ENCODE measurements around the gene CAPN11.
"Not testable (repeated sequence)": the region's sequence is repeated elsewhere in the genome, so short reads cannot be mapped to it uniquely, and the experiment has no call there.

Gene CAPN11

DNA sequence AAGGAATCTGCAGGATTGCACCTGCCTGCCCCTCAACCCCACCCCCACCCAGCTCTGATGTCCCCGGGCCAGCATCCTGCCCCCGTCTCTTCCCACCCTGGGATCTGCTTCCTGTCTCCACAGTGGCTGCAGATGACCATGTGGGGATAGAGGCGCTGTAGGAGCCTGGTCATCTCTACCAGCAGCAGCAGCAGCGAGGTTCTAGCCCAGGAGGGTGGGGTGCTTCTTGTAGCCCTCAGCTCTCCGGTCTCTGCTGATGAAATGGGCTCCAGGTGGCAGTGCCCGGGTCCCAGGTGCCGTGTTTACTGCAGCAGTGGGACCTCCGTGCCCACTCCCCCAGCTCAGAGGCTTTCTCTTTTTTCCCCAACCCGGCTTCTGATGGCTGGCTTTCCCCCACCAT is 25.2 kb downstream of the CAPN11 start:
- DNase-seq = no peak

DNA sequence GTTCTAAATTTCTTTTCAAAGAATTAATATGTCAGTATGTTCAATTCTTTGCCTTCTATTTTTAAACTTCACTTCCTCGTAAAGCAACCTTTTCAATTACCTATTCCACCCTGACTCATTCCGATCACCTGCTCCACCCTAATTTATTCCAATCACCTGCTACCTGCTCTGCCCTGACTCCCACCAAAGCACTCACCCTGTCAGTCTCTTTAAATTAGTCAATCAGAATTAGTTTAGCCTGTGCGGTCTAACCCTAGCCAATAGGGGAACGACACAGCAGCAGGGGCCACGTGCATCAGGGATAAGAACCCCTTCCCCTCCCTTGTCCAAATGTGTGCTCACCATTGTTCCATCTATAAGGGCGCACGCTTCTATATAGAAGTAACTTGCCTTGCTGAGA is 26.7 kb downstream of the CAPN11 start:
- not testable (repeated sequence) for DNase-seq

DNA sequence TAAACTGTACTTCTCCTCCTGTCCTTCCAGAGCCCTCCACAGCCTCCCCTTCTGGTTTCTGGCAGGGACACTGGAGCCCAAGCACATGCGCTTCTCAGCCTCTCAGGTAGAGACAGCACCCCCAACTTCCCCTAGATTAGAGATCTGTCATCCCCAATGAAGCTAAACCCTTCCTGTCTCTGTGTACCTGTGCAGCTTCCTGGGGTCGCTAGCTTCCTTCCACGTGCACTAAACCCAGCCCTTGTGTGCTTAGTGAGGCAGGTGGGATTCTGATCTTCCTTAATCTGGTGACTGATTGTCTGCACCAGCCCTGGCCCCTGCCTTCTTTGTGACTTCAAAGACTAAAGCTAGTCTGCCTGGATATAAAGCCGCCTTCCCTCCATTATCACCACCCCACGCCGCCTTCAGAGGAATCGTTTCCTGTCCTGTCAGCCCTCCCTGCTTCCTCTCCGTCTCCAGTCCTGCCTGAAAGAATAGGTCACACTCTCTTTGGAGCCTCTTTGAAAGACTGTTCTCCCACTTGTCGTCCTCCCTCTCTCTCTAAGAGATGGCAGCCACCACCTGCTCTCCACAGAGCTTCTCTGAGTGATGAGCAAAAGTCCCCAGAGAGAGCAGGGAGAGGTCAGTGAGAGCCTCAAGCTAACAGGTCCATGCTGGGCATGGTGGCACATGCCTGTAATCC is 27.5 kb downstream of the CAPN11 start:
- no peak for DNase-seq

DNA sequence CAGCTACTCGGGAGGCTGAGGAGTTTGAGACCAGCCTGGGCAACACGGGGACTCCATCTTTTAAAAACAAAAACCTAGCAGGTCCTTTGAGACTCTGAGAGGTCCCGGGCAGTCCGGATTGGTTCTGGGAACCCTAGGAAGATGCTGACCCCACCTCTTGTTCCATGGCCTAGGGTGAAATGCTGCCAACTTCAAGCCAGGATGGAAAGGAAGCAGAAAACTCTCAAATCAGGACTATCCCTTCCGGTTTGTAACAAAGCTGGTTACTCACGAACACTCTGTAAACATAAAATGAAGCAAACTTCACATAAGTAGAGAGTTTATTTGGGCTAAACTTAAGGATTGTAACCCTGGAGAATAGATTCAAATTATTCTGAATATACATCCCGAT is 28.0 kb downstream of the CAPN11 start:
- DNase-seq = no peak

DNA sequence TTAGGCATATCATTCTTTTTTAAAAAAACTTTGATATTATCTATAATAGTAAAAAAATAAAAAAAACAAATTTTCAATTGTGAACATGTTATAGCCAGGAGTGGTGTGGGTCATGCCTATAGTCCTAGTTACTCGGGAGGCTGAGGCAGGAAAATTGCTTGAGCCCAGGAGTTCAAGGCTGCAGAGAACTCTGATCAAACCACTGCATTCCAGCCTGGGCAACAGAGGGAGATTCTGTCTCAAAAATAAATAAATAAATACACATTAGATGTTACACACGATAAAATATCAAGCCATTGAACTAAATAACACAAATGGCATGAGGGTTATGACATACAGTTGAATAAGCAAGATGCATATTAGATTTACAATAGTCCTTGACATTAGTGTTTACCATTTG is 30.2 kb downstream of the CAPN11 start:
- no peak for DNase-seq

DNA sequence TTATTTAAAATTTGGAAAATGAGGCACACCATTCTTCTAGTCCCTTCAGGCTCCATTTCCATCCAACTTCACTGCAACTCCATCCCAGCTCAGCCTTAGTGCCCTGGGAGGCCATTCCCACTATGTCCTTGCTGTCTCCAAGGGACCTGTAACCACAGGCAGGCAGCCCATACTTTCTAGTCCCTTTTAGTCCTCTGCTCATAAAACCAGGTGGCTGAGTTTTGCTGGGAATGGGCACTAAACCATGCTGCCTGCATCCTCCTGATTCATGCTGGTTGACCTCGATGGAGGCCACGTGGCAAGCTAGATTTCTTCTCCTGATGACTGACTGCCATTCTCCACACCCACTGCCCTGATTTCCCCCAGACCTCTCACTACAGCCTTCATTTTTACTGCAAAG is 30.6 kb downstream of the CAPN11 start:
- DNase-seq = no peak

DNA sequence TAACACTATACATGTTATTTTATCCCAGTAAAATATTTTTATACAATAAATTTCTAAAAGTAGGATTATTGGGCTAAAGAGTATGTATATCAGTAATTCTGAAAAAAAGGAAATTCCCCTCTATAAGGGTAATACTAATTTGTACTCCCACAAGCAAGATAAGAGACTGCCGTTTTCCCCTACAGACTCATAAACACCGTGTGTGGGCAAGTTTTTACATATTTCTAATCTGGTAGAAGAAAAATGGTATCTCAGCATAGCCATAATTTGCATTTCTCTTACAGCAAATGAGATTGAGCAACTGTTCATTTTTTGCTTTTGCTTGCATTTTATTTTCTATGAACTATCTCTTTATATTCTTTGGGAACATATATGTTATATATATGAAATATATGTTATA is 32.1 kb downstream of the CAPN11 start:
- no peak for DNase-seq

DNA sequence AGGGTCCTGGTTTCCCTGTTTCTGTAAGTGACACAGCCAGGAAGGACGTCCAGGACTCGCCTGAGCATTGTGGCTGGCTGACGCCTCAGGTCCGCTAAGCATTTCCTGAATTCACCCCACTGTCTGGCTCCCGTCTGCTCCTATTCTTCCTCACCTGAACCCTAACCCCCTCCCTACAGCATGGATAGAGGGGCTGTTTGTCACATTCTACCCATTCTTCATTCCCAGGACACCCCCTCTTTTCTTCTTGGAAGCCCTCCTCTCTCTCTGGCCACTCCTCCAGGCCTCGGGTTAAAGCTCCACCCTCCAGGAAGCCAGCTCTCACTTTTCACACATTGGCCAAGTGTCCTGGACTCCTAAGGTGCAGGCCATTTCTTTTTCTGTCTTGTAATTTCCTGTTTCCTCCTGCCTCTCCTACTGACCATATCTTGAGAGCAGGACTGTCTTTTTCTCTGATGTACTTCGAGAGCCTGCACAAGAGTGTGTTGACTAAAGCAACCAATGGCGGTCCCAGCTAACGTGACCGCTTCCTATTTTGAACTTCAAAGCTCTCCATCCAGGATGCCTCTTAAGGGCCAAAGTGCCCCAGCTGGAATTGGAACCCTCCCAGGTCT is 33.9 kb downstream of the CAPN11 start:
- DNase-seq = no peak

DNA sequence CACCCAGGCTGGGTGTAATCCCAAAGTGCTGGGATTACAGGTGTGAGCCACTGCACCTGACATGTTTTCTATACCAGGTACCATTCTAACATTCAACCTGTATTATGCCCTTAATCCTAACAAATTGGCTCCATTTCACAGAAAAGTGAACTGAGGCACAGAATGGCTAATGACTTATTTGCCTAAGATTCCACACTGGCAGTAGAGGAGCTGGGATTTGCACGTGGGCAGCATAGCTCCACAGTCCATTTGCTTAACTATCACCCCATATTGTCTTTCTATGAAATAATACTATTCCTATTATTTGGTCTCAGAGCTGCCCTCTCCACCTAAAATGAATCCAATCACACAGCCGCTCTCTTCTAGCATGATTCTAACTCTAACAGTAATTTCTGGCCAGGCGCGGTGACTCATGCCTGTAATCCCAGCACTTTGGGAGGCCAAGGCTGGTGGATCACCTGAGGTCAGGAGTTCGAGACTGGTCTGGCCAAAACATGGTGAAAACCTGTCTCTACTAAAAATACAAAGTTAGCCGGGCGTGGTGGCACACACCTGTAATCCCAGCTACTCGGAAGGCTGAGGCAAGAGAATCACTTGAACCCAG is 34.8 kb downstream of the CAPN11 start:
- DNase-seq = no peak

DNA sequence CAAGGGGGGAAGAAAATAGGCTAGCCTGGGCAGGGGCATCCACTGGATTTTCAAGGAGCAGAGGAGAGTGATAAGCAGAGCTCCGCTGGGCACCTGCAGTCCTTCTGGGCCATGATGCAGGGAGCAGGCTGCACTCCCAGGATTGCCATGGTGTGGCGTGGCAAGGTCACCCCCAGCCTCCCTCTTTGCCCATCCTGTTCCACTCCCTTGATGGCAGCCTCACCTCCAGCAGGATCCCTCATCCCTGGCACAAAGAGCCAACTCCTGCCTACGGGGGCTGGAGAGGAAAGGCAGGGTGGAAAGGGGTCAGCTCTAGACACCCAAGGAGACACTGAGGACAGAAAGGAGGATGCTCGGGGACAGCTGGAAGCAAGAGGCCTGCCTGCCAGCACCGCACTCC is 35.7 kb downstream of the CAPN11 start:
- DNase-seq = no peak

DNA sequence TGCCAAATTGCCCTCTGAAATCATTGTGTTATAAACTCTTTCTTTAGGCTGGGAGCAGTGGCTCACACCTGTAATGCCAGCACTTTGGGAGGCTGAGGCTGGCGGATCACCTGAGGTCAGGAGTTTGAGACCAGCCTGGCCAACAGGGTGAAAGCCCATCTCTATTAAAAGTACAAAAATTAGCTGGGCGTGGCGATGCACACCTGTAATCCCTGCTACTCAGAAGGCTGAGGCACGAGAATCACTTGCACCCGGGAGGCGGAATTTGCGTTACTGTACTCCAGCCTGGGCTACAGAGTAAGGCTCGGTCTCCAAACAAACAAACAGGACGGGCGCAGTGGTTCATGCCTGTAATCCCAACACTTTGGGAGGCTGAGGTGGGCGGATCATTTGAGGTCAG is 37.7 kb downstream of the CAPN11 start:
- DNase-seq = not testable (repeated sequence)

DNA sequence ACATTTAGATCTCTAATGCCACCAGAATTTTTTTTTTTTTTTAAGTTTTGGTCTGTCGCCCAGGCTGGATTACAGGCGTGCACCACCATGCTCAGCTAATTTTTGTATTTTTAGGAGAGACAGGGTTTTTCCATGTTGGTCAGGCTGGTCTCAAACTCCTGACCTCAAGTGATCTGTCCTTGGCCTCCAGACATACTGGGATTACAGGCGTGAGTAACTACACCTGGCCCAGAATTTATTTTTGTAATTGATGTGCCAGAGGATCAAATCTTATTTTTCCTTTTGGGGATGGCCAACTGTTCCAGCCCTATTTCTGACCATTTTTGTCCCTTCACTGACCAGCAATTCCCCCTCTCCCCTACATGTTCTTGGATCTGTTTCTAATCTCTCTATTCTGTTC is 40.1 kb downstream of the CAPN11 start:
- DNase-seq = no peak

DNA sequence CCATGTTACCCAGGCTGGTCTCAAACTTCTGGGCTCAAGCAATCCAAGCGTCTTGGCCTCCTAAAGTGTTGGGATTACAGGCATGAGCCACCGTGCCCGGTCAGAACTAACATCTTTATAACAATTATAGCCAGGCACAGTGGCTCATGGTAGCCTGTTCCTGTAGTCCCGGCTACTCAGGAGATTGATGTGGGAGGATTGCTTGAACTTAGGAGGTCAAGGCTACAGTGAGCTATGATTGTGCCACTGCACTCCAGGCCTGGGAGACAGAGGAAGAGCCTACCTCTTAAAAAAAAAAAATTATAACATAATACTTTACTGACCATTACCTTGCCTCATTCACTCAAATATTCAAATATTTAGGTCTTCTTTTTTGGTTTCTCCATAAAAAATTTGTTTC is 41.3 kb downstream of the CAPN11 start:
- DNase-seq = no peak

DNA sequence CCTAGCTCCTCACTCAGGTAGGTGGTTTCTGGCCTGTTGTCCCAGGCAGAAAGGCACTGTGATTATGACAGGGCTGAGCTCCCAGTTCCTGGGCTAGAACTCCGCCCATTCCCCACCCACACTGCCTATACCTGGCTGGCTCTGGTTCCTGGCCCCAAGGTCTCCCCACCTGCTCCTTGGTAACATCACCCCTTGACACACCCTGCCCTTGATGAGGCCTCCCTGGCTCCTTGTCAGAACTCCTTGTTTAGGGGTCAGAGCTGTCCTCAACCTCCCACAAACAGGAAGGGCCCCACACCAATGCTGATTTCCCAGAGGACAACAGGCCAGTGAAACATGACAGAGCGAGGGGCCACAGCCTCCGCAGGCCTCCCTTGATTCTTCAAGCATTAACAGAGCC is 42.6 kb downstream of the CAPN11 start:
- no peak for DNase-seq

DNA sequence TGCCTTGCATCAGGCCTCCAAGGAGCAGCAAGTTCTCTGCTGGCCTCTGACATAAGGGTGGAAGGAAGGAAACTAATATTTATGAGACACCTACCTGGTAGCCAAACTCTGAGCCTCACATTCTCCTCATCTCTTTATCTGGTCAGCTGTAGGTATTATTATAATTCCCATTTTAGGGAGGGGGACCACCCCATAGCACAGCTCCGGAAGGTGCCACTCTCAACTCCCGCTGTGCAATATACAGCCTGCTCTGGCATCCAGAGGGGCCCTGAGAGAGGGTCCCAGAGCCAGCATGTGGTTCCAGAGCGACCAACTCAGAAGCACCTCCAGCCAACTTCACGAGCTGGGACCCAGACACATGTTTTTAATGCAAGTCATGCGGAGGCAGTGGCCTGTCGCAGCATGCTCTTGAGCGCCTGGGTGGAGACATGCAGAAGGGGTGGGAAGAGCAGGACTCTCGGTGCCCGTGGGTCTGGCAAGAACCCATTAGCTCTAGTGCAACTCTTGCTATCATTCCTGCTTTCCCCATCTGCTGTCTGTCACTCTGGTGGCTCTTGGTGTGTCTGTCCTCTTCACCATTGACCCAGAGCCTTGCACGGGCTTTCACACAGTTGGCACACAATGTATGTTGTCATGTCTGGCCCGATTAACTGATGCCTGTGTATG is 43.2 kb downstream of the CAPN11 start:
- DNase-seq = no peak

DNA sequence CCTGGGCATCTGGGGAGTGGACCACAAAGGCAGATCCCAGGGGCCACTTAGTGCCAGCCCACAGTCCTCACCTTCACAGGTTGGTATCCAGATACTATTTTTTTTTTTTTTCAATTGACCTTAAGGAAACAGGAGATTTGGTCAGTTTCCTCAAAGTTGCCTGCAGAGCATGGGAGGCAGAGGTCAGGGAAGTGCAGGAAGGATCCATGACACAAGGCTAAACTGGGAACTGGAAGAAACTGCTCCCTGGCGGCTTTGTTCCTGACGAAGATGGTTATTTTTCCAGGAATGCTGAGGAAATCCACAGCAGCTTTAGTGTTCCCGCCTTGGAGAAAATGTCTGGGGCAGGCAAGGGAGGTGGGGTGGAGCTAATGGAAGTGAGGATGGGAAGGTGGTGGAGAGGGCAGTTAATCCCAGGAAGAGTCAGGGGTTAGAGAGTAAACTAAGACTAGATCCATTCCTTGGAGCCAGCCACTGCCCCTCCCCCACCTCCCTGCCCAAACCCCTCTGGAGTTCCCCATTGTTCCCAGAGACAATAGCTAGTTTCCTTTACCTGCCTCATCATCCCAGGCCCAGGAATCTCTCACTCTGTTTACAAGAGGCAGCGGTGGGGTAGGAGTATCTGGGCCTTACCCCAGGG is 43.8 kb downstream of the CAPN11 start:
- no peak for DNase-seq

DNA sequence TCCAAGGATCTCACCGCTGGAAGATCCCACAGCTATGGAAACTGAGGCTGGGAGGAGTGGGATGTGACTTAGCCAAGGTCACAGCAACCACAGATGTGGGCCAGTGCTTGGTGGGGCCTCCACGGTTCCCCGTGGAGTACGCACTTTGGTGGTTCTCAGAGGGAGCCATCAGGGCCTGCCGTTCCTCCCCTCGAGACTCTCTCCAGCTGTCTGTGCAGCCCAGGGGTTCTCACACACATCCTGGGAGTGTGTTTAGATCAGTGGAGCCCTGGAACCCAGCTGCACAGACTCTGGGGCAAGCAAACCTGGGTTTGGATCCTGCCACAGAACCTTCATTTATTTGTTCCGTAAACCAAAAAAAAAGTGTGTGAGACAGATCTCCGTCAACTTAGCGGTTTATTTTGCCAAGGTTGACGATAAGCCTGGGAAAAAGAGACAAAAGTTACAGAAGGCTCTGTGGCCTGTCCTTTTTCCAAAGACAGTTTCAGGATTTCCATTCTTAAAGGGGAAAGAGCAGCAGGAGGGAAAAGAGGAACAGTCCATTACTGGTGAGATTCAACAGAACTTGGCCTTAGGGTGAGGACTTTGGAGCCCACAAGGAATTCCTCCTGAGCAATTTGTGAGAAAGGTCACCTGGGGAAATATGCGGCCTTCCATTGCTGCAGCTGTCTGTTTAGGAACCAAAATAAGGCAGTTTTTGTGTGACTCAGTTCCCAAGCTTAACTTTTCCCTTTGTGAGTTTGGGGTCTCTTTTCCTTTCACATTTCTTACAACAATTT is 44.5 kb downstream of the CAPN11 start:
- no peak for DNase-seq

DNA sequence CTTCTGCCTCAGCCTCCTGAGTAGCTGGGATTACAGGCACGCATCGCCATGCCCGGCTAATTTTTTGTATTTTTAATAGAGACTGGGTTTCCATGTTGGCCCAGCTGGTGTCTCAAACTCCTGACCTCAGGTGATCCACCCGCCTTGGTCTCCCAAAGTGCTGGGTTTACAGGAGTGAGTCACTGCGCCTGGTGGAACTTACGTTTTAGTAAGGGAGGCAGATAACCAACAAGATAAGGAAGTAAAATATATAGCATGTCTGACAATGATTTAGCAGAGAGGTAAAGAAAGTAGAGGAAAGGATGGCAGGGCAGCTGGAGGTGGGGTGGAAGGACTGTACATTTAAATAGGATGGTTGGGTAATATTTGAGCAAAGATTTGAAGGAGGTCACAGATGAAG is 45.3 kb downstream of the CAPN11 start:
- no peak for DNase-seq

DNA sequence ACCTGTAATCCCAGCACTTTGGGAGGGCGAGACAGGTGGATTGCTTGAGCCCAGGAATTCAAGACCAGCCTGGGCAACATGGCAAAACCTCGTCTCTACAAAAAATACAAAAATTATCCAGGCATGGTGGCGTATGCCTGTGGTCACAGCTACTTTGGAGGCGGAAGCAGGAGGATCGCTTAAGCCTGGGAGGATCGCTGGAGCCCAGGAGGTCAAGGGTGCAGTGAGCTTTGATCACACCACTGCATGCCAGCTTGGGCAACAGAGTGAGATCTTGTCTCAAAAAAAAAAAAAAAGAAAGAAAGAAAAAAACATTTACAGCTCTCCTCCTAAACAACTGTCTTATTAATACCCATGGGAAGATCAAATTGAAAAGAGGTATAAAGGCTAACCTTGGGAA is 49.3 kb downstream of the CAPN11 start:
- DNase-seq = no peak

DNA sequence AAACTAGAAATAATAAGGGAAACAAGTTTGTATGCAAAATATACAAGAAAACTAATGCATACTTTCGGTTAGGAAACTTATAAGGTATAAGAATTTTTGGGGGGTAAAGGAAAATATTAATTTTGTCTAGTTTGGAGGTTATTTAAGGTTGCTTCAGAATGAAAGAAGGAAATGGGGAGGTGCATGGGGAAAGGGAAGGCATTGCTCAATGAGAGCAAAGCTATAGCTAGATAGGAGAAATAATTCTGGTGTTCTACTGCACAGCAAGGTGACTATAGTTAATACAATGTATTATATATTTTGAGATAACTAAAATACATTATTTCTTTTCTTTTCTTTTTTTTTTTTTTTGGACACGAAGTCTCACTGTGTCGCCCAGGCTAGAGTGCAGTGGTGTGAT is 52.7 kb downstream of the CAPN11 start:
- DNase-seq = no peak

DNA sequence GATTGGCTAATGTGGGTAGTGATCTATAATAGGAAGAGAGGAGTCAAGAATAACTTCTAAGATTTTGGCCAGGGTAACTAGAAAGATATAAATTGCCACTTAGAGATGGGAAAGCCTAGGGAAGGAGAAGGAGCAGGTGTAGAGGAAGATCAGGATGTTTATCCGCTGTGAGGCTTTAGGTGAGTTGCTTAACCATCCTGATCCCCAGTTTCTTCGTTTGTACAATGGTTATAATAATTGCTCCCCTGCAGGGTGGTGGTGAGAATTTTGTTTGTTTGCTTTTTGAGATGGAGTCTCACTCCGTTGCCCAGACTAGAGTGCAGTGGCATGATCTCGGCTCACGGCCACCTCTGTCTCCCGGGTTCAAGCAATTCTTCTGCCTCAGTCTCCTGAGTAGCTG is 55.7 kb downstream of the CAPN11 start:
- no peak for DNase-seq

DNA sequence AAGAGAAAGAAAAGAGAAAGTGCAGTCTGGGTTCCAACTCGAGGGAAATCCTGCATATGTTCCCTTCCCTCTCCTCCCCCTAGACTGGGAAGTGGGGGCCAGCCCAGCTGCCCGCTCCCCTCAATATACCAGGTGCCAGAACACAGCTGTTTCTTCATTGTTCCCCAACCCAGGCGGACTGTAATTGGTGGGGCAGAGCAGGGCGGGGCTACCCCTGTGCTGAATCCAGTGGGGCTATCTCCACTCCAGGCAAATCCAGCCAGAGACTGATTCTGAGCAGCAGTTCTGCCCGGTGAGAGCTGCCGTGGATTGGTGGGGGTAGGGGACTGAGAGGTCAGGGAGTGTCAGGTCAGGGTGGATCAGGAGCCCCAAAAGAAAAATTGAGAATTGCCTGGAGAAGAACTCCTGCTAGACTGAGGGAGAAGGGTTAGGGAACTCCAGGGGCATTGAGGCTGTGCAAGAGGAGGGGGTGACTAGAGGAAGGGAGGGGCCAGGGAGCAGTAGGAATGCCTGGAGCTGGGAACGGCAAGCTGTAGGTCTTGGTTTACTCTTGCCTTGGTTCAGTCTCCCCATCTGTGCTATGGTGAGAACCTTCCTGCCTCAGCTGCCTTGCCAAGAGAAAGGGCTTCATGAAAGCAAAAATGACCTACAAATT is 58.2 kb downstream of the CAPN11 start, which contains the start of gene MYMX:
Gene MYMX (plus strand): TSS at position 250 of the 655 bp plus-strand sequence. CDS start 546 bp downstream, outside the sequence.
- no peak for DNase-seq

Measured in fibroblast of skin of right biceps (primary cell).